Mucosa of gallbladder (tissue), 1 donor: ENCODE measurements around the gene IP6K2. TPM values are rescaled to one million over a fixed set of nuclear protein-coding genes. Genes with fewer than 3 reads are reported as not detected.

Source experiments
- DNase-seq: peaks from one replicate; pipeline ENCODE4 v3.0.0-alpha.2; 2020; ENCODE audit warnings: low spot score
- total RNA-seq: library from RNA; stranded (reverse); gene quantifications from one replicate; pipeline ENCODE4 v1.2.1, GENCODE V29; 2021
- donor health status: DM: no; HTN: no; CAD: no.

Gene IP6K2
- total RNA-seq, 1 donor from 2014 or later, result 98.3 TPM

- no peak for DNase-seq
Observed at GRCh38 chr3:48639944-48640606, 76.9 kb downstream of the IP6K2 start.

Other genes with a start within 250 kb of the IP6K2 start
- 181 TPM for gene SHISA5, start 213.0 kb downstream of the IP6K2 start, total RNA-seq
- gene PFKFB4, start 160.4 kb downstream of the IP6K2 start, total RNA-seq, result 4.3 TPM
- gene UCN2, start 153.4 kb downstream of the IP6K2 start, total RNA-seq, result not detected
- gene COL7A1, start 121.9 kb downstream of the IP6K2 start, total RNA-seq, result 9.4 TPM
- 193 TPM for gene UQCRC1, start 107.6 kb downstream of the IP6K2 start, total RNA-seq
- not detected for gene TMEM89, start 95.5 kb downstream of the IP6K2 start, total RNA-seq
- gene SLC26A6, start 81.8 kb downstream of the IP6K2 start, total RNA-seq, result 31.1 TPM
- 0.75 TPM for gene CELSR3, start 54.3 kb downstream of the IP6K2 start, total RNA-seq
- 42.3 TPM for gene NCKIPSD, start 31.3 kb downstream of the IP6K2 start, total RNA-seq
- 61.9 TPM for gene PRKAR2A, start 130.7 kb upstream of the IP6K2 start, total RNA-seq
- 24.4 TPM for gene SLC25A20, start 181.7 kb upstream of the IP6K2 start, total RNA-seq
- 76.7 TPM for gene ARIH2, start 201.6 kb upstream of the IP6K2 start, total RNA-seq